Rectal smooth muscle tissue (tissue), 1 donor: ENCODE measurements around the gene PARG.
A peak's percentile ranks its signal among the peaks of the same experiment; 100 is the strongest.
"Not testable (repeated sequence)": the region's sequence is repeated elsewhere in the genome, so short reads cannot be mapped to it uniquely, and the experiment has no call there.

ENCODE experiments used
- H3K27ac ChIP-seq: one replicate; pipeline ENCODE4 v1.7.0; 2013; ENCODE audit warnings: low read depth, low read length, inconsistent platforms
- H3K27me3 ChIP-seq: one replicate; pipeline ENCODE4 v1.7.0; 2013; ENCODE audit warnings: low read length; ENCODE audit not compliant: control insufficient read depth, insufficient read depth
- H3K36me3 ChIP-seq: one replicate; pipeline ENCODE4 v1.7.0; 2013; ENCODE audit warnings: low read length; ENCODE audit not compliant: control insufficient read depth, insufficient read depth
- H3K4me1 ChIP-seq: one replicate; pipeline ENCODE4 v1.7.0; 2013; ENCODE audit warnings: low read length; ENCODE audit not compliant: control insufficient read depth, insufficient read depth
- H3K4me3 ChIP-seq: one replicate; pipeline ENCODE4 v1.7.0; 2013; ENCODE audit warnings: low read length
- H3K9ac ChIP-seq: one replicate; pipeline ENCODE4 v1.7.0; 2013; ENCODE audit warnings: low read length

PARG gene

DNA sequence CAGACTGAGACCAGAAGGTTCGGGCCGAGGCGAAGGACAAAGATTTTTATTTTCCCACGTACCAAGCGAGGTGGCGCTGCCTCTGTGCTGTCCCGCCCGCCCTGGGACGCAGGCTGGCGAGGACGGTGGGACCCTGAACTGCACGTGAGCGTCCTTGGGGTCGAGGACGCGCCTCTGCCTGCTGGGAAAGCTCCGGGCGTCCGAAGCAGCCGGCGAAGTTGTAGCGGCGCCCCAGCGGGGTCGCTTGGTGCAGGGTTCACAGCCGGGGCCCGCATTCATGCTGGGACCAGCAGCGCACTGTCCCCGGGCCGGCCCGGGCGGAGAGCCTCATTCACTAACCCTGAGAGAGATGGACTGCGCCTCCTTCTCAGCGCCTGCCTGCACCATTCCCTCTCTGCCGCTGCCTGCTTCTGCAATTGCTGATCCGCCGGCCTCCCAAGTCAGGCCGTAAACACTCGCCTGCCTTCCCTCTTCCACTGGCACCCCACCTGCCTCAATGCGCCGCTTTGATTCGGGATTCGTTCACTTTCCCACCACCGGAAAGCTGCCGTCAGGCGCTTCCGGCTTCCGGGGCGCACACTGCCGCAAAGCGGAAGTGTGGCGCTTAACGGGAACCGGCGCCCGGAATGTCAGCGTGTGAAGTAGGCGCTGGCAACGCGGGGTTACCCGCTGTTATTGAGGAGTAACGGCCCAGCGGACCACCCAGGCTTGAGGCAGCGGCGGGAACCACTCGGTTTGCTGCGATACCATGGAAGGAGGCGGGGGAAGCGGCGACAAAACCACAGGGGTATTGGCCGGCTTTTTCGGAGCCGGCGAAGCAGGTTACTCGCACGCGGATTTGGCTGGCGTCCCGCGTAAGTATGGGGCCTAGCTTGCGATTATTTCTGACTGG, at the start of gene PARG, which contains the start of gene TIMM23B:
Gene PARG, minus strand, starts transcription at position 581 of the 892 bp plus-strand sequence. Its CDS starts 302 bp downstream, at position 279.
Gene TIMM23B, plus strand, starts transcription at position 607 of the 892 bp plus-strand sequence. Its CDS starts 142 bp downstream, at position 749.
- not testable (repeated sequence) for H3K36me3 ChIP-seq, H3K27me3 ChIP-seq, H3K4me1 ChIP-seq
- Histone ChIP-seq H3K9ac (peak within 1 kb of the TSS; percentile 59), H3K27ac (peak within 1 kb of the TSS; percentile 36), H3K4me3 (peak within 1 kb of the TSS; percentile 87)

- H3K36me3 ChIP-seq, H3K9ac ChIP-seq, H3K4me3 ChIP-seq, H3K27me3 ChIP-seq, H3K4me1 ChIP-seq, H3K27ac ChIP-seq: not testable (repeated sequence)
Observed at GRCh38 chr10:49988376-49988775, 46.5 kb upstream of the PARG start, which contains the start of gene AGAP6. AGAP6 (plus strand) TSS chr10:49988406; CDS start chr10:49988716, 310 bp downstream.

DNA sequence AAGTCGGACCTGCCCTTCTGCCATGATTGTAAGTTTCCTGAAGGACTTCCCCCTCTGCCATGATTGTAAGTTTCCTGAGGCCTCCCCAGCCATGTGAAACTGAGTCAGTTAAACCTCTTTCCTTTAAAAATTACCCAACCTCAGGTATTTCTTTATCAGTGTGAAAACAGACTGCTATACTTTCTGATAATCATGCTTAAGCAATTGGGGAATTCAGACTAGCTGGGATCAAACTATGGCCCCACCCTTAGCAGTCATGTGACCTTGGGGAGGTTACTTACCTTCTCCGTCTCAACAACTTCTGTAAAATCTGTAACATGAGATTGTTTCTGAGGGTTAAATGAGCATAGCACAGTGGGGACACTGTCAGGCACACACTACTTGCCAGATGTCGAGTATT, 45.4 kb upstream of the PARG start:
- not testable (repeated sequence) for H3K36me3 ChIP-seq, H3K9ac ChIP-seq, H3K4me3 ChIP-seq, H3K4me1 ChIP-seq, H3K27me3 ChIP-seq, H3K27ac ChIP-seq

DNA sequence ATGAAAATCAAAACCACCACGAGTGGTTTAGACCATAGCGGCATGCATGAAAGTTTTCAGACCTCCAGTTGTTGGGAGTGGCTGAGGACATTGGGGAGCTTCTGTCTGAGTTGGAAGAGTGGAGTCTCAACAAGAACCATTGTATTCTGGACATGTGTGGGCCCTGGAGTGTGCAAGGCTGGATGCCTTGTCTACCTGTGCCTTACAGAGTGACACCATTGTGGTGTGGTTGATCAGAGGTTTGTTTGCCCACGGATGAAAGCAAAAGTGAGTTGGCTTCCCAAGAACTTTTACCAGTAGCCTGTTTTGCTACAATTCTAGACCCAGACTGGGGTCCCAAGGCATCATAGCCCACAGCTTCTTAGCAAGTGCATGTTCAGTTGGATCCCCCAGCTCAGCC, 35.9 kb upstream of the PARG start:
- not testable (repeated sequence) for H3K4me1 ChIP-seq, H3K9ac ChIP-seq, H3K4me3 ChIP-seq, H3K36me3 ChIP-seq, H3K27ac ChIP-seq, H3K27me3 ChIP-seq

DNA sequence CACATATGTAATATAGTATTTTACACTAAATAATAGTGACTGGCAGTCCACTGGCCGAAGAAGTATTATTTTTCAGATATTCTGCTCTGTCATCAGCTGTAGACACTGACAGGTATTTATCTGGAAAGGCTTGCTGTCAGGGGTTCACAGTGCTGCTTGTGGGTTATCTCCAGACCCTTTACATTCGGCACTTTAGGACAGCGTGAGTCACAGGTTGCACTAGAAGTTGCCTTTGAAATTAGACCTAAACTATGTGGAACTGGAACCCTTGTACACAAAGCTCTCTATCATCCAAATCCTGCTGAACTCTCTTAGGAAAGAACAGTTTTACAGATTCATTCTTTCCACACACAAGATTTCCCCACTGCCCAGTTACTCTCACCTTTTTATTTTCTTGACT, 30.3 kb upstream of the PARG start:
- not testable (repeated sequence) for H3K27ac ChIP-seq, H3K9ac ChIP-seq, H3K4me1 ChIP-seq, H3K27me3 ChIP-seq, H3K36me3 ChIP-seq, H3K4me3 ChIP-seq

GRCh38 chr10:49971466-49971865, 29.6 kb upstream of the PARG start:
- not testable (repeated sequence) for H3K9ac ChIP-seq, H3K4me3 ChIP-seq, H3K4me1 ChIP-seq

GRCh38 chr10:49970331-49970857, 28.6 kb upstream of the PARG start:
- H3K4me3 ChIP-seq, H3K27ac ChIP-seq, H3K27me3 ChIP-seq, H3K4me1 ChIP-seq, H3K9ac ChIP-seq, H3K36me3 ChIP-seq: not testable (repeated sequence)

More at GRCh38 chr10:49971466-49971865, 29.6 kb upstream of the PARG start:
- H3K36me3 ChIP-seq, H3K27me3 ChIP-seq, H3K27ac ChIP-seq: not testable (repeated sequence)

DNA sequence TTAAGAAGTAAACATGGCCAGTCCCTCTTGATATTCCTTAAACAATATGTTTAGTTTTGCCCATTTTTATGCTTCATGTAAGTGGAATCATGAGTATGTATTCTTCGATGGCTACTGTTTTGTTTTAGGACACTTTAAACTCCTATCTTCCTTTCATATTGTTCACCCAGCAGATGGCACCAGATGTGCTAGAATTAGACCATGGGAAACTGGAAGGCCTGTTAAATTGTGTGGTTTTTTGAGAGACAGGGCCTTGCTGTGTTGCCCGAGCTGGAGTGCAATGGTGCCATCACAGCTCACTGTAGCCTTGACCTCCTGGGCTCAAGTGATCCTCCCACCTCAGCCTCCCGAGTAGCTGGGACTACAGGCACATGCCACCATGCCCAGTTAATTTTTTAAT, 11.3 kb upstream of the PARG start:
- not testable (repeated sequence) for H3K36me3 ChIP-seq, H3K4me1 ChIP-seq, H3K4me3 ChIP-seq, H3K27ac ChIP-seq, H3K9ac ChIP-seq, H3K27me3 ChIP-seq

DNA sequence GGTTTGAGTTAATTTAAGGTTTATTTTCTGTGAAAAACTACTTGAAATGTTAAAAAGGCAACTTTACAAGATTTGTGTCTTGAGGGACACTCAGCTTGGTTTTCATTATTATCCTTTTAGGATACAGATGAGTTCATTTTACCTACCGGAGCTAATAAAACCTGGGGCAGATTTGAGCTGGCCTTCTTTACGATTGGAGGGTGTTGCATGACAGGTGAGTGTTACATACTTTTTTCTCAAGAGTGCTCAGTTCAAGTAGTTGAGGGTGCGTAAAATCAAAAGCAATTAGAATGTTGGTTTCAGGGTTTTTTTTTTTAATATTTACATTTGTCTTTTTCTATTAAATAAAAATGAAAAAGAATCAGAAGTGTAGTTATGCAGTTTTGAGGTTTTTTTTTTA, 10.2 kb upstream of the PARG start:
- not testable (repeated sequence) for H3K27me3 ChIP-seq, H3K36me3 ChIP-seq

DNA sequence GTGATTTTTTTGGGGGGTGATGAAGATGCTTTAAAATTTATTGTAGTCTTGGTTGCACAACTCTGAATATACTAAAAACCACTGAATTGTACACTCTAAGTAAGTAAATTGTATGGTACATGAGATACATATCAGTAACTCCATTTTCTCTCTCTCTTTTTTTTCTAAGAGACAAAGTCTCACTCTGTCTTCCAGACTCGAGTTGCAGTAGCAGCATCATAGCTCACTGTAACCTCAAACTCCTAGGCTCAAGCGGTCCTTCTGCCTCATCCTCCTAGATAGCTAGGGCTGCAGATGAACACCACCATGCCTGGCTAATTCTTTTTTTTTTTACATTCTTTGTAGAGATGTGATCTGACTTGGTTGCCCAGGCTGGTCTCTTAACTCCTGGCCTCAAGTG, 6.9 kb upstream of the PARG start:
- not testable (repeated sequence) for H3K27ac ChIP-seq, H3K36me3 ChIP-seq, H3K4me3 ChIP-seq, H3K9ac ChIP-seq, H3K4me1 ChIP-seq, H3K27me3 ChIP-seq

More for the DNA sequence above, 10.2 kb upstream of the PARG start:
- not testable (repeated sequence) for H3K9ac ChIP-seq, H3K4me1 ChIP-seq, H3K27ac ChIP-seq, H3K4me3 ChIP-seq

DNA sequence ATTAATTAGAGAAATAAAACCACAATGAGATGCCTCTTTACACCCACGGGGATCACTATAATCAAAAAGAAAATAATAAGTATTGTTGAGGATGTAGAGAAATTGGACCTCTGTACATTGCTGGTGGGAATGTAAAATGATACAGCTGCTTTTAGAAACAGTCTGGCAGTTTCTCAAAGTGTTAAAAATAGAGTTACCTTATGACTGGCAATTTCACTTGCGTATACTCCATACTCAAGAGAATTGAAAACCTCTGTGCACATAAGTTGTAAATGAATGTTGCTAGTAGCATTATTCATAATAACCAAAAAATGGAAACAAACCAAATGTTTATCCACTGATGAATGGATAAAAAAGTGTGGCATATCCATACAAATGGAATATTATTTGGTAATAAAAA, 6.3 kb upstream of the PARG start:
- not testable (repeated sequence) for H3K27me3 ChIP-seq, H3K4me3 ChIP-seq, H3K27ac ChIP-seq, H3K36me3 ChIP-seq, H3K9ac ChIP-seq, H3K4me1 ChIP-seq

GRCh38 chr10:49943607-49944006, 1.8 kb upstream of the PARG start:
- H3K27ac ChIP-seq, H3K4me3 ChIP-seq, H3K36me3 ChIP-seq, H3K27me3 ChIP-seq, H3K9ac ChIP-seq, H3K4me1 ChIP-seq: not testable (repeated sequence)

DNA sequence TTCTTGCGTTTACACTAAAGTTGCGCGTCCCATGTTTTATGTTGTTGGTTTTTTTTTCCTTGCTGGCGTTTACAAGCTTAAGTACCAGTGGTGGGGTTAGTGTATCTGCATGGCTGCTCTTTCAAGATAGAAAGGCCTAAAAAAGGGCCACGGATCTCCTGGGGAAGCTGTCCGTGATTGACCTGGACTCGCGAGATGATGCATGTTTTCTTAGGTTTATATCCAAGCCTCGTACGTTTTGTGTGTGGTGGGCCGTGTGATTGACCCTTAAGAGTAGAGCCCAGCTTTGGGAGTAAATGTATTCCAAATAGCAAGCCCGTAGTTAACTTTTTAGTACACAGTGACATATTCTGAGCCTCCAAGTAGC, 495 bp upstream of the PARG start:
- H3K27ac ChIP-seq: peak overlapping the region; percentile 36
- H3K4me3 ChIP-seq: peak overlapping the region; percentile 87
- H3K4me1 ChIP-seq, H3K36me3 ChIP-seq, H3K27me3 ChIP-seq: not testable (repeated sequence)
- H3K9ac ChIP-seq: peak overlapping the region; percentile 59
